NAMALWA (cell line): ENCODE measurements around the gene AASDH.

ENCODE experiments used
- DNase-seq: peaks from one replicate; pipeline ENCODE4 v3.0.0-alpha.2; 2015; ENCODE audit warnings: low spot score

Gene AASDH

GRCh38 chr4:56387023-56388001 lies at the start of gene AASDH:
Gene AASDH (minus strand): TSS chr4:56387491. CDS start chr4:56384299, 3,192 bp downstream.
- peak; percentile 97 for DNase-seq

- peak; percentile 97 for DNase-seq
Observed at GRCh38 chr4:56435140-56435926, 48.0 kb upstream of the AASDH start, which contains the start of gene PPAT. Gene PPAT (minus strand): TSS chr4:56435615. CDS start chr4:56435477, 138 bp downstream.

- peak; percentile 70 for DNase-seq
Observed at GRCh38 chr4:56434599-56435139, 47.4 kb upstream of the AASDH start.

- peak; percentile 37 for DNase-seq
Observed at GRCh38 chr4:56433280-56433679, 46.0 kb upstream of the AASDH start.

GRCh38 chr4:56430203-56430602 lies 42.9 kb upstream of the AASDH start:
- no peak for DNase-seq

- no peak for DNase-seq
Observed at GRCh38 chr4:56427179-56427578, 39.9 kb upstream of the AASDH start.

GRCh38 chr4:56426273-56426672 lies 39.0 kb upstream of the AASDH start:
- no peak for DNase-seq

- DNase-seq, result no peak
Observed at GRCh38 chr4:56425518-56425917, 38.2 kb upstream of the AASDH start.

- DNase-seq, result peak; percentile 64
Observed at GRCh38 chr4:56424697-56425514, 37.6 kb upstream of the AASDH start.

- DNase-seq, result no peak
Observed at GRCh38 chr4:56424176-56424575, 36.9 kb upstream of the AASDH start.

GRCh38 chr4:56417396-56417795 lies 30.1 kb upstream of the AASDH start:
- no peak for DNase-seq

GRCh38 chr4:56416349-56416748 lies 29.1 kb upstream of the AASDH start:
- no peak for DNase-seq

- DNase-seq, result no peak
Observed at GRCh38 chr4:56414135-56414670, 26.9 kb upstream of the AASDH start.

- DNase-seq, result no peak
Observed at GRCh38 chr4:56410247-56411062, 23.2 kb upstream of the AASDH start.

- no peak for DNase-seq
Observed at GRCh38 chr4:56409511-56410090, 22.3 kb upstream of the AASDH start.

- no peak for DNase-seq
Observed at GRCh38 chr4:56408978-56409377, 21.7 kb upstream of the AASDH start.

- no peak for DNase-seq
Observed at GRCh38 chr4:56406151-56406550, 18.9 kb upstream of the AASDH start.

- DNase-seq, result no peak
Observed at GRCh38 chr4:56405016-56405415, 17.7 kb upstream of the AASDH start.

GRCh38 chr4:56400560-56400959 lies 13.3 kb upstream of the AASDH start:
- DNase-seq, result no peak

GRCh38 chr4:56391270-56391669 lies 4.0 kb upstream of the AASDH start:
- DNase-seq, result no peak
